HG03135 (cell line): ENCODE data around the gene FSCN2.
"Not testable (repeated sequence)": the region's sequence is repeated elsewhere in the genome, so short reads cannot be mapped to it uniquely, and the experiment has no call there.

Experiments
- ATAC-seq: cut with Tn5 transposase; IDR thresholded peaks from one replicate; pipeline ENCODE4 v1.9.1; 2021; ENCODE audit warnings: mild to moderate bottlenecking, moderate library complexity; ENCODE audit not compliant: unreplicated experiment

The FSCN2 gene

GRCh38 chr17:81524039-81524864, 3.9 kb upstream of the FSCN2 start:
- no peak for ATAC-seq

- no peak for ATAC-seq
Observed at GRCh38 chr17:81524865-81525159, 3.4 kb upstream of the FSCN2 start.

- ATAC-seq, result no peak
Observed at GRCh38 chr17:81526662-81527571, 1.3 kb upstream of the FSCN2 start.

GRCh38 chr17:81528384-81528650, 140 bp downstream of the FSCN2 start:
- ATAC-seq, result no peak

- ATAC-seq, result no peak
Observed at GRCh38 chr17:81528651-81529436, 667 bp downstream of the FSCN2 start.

- no peak for ATAC-seq
Observed at GRCh38 chr17:81529437-81529803, 1.2 kb downstream of the FSCN2 start.

GRCh38 chr17:81531013-81531412, 2.8 kb downstream of the FSCN2 start:
- not testable (repeated sequence) for ATAC-seq

GRCh38 chr17:81531998-81532404, 3.8 kb downstream of the FSCN2 start:
- ATAC-seq, result not testable (repeated sequence)

- ATAC-seq, result no peak
Observed at GRCh38 chr17:81532490-81533287, 4.5 kb downstream of the FSCN2 start.

GRCh38 chr17:81533339-81534141, 5.4 kb downstream of the FSCN2 start:
- no peak for ATAC-seq

GRCh38 chr17:81534157-81535006, 6.2 kb downstream of the FSCN2 start:
- ATAC-seq, result no peak

- ATAC-seq, result no peak
Observed at GRCh38 chr17:81535007-81535328, 6.8 kb downstream of the FSCN2 start.

- no peak for ATAC-seq
Observed at GRCh38 chr17:81535480-81536298, 7.5 kb downstream of the FSCN2 start.

- no peak for ATAC-seq
Observed at GRCh38 chr17:81536299-81537290, 8.4 kb downstream of the FSCN2 start.

- no peak for ATAC-seq
Observed at GRCh38 chr17:81537343-81537855, 9.2 kb downstream of the FSCN2 start.

- ATAC-seq, result no peak
Observed at GRCh38 chr17:81537856-81538555, 9.8 kb downstream of the FSCN2 start.
